Umbilical cord (tissue), 2 donors: ENCODE results near the gene SLF2. TPM values are rescaled to one million over a fixed set of nuclear protein-coding genes. Genes with fewer than 3 reads are reported as not detected.
"Not testable (repeated sequence)": the region's sequence is repeated elsewhere in the genome, so short reads cannot be mapped to it uniquely, and the experiment has no call there.

ENCODE experiments used
- DNase-seq: peaks from one replicate; pipeline ENCODE4 v3.0.0-alpha.2; 2015; ENCODE audit warnings: low spot score
- total RNA-seq: library from RNA; depleted of rRNA; stranded (reverse); fragments of >200 nt; gene quantifications from one replicate; pipeline ENCODE4 v1.2.3, GENCODE V29; 2014; ENCODE audit warnings: low replicate concordance; ENCODE audit not compliant: insufficient read depth

Gene SLF2
- total RNA-seq, 1 donor from 2014 or later, result 59.7 TPM

DNA sequence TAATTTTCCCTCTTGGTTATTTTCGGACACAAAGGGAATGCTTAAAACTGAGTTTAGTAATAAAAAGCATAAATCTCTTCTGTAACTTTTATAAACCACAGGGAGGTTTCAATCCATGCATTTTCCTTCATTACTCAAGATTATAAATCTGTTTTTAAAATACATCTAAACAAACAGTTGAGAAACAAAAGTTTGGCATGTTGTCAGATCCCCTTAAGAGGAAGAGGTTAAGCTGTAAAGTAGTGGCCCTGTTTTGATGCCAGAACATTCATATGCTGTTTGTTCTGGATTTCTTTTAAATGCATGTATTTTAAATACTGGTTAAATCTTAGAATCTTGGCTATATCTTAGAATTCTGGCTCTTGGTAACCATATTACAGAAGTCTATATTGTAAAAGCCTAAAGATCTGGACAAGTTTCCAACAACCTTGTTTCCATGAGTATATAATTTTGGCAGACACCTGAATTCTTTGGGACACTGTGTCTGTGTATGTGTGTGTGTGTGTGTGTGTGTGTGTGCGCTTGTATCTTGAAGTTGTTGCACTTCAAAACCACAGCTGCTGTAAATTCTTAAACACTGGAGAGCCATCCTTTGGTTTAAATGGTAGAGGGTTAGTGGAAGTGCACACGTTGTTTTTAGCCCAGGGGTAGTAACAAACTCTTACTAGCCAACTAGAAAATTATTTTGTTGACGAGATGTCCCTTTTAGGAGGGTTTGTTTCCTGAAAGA lies 49.8 kb downstream of the SLF2 start:
- no peak for DNase-seq

DNA sequence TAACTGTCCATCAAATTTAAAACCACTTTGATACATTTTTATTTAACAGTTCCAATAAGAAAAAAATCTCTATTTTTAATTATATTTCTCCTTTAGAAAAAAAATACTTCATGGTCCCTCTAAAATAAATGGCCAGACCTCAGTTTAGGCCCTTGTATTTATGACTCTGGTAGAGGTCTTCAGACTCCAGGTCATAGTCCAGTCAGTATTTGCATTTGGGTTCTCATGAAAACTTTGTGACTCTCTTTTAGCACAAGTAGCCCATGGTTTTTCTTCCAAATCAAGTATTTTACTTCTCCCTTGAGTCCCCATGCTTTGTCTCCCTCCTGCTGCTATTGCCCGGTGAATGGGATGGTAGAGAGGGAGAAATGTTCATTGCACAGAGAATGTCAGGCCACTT lies 51.1 kb downstream of the SLF2 start:
- DNase-seq, result no peak

DNA sequence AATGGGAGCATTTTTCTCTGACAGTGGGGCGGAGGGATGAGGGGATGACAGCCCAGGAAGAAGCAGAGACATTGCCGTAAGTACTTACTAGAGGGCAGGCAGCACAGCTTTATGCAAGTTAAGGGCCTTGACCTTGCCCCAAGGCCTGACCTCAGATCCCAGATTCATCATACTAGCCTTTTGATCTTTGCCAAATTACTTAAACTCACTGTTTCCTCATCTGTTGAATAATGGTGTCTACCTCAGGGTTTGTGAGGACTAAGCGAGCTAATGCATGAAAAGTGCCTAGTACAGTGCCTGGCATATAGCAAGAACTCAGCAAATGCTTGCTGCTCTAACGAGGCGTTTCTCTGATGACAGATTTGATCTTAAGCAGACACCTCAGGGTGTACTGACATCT lies 53.1 kb downstream of the SLF2 start:
- no peak for DNase-seq

GRCh38 chr10:100966887-100967286 lies 54.1 kb downstream of the SLF2 start:
- no peak for DNase-seq

GRCh38 chr10:100967332-100967731 lies 54.6 kb downstream of the SLF2 start:
- no peak for DNase-seq

GRCh38 chr10:100968062-100968736 lies 55.4 kb downstream of the SLF2 start:
- DNase-seq, result no peak

- no peak for DNase-seq
Measured at GRCh38 chr10:100968863-100969186, 56.1 kb downstream of the SLF2 start.

GRCh38 chr10:100969187-100970075 lies 56.7 kb downstream of the SLF2 start, which contains the start of gene SEMA4G:
Gene SEMA4G, plus strand, starts transcription at chr10:100969504. Its CDS starts 3,409 bp downstream, at chr10:100972913.
- peak; percentile 17 for DNase-seq

GRCh38 chr10:100970076-100970913 lies 57.5 kb downstream of the SLF2 start:
- DNase-seq, result no peak

DNA sequence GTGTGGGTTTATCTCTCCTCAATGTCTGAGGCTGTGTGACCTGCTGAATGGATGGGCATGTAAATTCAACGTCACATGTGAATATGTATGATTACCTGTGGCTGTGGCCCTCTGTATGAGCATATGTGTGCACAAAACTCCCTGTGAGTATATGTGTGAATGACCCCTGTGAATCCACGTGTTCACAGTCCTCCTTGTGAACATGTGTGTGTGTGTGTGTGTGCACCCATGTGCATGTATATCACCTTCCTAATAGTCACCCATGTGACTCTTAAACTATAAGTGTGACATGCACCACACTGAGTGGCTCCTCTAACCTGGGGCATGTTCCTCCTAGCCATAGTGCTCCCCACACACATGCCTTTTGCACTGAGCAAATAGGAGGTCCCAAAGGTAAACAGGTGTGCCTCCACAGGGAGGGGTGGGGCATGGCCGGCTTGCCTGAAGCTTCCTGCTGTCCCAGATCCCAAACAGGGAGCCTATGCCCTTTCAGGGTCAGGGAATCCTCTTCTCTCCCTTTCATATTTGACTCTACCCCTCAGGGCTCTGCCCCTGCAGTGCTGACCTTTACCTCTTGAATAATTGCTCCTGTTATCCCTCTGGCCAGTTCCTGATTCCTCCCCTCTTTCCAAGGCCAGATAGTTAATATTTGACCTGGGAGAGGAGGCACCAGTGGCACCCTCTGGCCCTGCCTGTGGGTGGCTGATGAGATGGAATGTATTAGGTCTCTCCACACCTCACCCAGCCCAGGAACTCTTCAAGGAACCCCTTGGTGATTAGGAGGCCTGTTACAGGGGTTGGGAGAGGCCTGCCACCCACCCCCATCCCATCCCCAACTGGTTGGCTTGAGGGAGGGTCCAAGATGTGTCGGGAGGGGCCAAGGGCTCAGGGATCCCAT lies 58.4 kb downstream of the SLF2 start:
- no peak for DNase-seq

DNA sequence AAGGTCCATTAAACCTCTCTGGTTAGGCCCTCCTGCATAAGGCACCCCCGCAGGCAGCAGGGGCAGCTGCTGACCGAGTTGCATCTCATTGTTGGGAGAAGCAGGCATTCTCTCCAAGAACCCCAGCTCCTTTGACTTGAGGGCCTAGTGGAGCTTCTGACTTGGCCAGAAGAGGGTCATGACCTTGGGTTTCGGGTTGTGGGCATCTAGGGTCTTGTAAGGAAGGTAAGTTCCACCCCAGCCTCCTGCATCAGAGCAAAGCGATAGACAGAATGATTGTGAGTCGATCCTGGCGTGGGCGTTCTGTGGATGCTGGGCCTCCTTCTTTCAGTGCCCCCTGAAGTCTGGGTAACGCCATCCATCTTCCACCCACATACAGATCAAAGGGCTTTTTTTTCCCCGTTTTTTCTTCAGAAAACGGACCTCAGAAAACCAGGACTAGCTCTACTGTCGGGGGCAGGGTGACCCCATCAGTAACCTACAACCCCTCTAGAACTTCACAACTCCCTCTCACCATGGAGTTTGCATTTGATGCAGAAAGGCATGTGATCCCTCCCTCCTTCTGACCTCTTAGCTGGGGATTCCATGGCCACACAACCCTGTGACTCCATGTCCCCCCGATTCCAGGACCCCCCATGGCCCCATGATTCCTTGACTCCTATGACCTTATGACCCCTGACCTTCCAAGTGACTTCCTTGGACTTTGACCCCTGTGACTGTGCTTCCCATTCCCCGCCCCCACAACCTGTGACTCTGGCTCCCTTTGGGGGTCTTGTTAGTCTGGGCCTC lies 59.5 kb downstream of the SLF2 start:
- DNase-seq, result no peak

GRCh38 chr10:100972904-100973535 lies 60.3 kb downstream of the SLF2 start:
- no peak for DNase-seq

DNA sequence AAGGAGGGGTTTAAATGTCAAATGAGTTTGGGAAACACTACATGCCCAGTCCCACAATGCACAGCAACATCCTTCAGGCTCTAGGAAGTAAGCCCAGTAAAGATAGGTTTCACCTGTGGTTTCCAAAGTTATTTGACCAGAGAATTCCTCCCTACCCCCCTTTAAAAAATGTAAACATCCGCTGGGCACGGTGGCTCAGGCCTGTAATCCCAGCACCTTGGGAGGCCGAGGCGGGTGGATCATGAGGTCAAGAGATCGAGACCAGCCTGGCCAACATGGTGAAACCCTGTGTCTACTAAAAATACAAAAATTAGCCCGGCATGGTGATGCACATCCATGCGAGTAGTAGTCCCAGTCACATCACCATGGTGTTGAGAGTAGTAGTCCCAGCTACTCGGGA lies 62.6 kb downstream of the SLF2 start:
- not testable (repeated sequence) for DNase-seq

DNA sequence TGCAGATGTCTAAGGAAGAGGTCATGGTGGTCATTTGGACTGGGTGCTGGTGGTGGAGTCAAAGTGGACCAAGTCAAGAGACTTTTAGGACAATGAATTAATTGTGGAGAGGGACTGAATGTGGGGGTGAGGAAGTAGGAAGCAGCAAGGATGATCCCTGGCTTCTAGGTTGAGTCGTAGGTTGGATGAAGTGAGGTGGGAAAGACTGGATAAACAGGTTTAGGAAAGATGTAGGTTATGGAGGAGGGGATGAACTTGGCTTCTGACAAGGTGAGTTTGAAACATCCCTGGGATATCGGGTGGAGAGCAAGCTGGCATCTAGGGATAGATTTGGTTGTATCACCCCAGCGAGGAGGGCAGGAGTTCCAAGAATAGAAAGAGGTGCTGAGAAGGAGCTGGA lies 64.1 kb downstream of the SLF2 start:
- no peak for DNase-seq

- no peak for DNase-seq
Measured at GRCh38 chr10:100977436-100977835, 64.7 kb downstream of the SLF2 start.

DNA sequence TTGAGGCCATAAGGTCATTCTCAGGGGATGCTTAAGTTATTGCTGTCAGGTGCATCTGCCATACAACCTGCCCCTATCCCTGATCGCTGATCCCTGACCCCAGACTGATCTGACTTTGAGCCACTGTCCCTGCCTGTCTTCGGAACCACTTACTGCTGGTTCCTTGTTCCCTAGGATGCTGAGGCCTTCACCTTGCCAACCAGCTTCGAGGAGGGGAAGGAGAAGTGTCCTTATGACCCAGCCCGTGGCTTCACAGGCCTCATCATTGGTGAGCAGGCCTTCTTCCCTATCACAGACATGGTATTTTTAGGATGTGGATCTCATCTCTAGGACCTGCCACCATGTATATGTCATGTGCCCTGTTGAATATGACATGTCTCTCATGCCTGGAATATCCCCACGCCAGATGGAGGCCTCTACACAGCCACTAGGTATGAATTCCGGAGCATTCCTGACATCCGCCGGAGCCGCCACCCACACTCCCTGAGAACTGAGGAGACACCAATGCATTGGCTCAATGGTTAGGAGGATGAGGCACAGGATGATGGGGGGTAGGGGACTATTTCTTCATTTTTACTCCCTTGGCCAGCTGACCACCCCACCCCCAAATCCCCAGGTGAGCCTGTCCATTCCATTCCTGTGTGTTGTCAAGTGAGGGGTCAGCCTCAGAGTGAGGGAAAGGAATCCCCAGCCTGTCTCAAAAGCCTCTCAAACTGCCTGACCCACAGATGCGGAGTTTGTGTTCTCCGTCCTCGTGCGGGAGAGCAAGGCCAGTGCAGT lies 65.5 kb downstream of the SLF2 start:
- no peak for DNase-seq

DNA sequence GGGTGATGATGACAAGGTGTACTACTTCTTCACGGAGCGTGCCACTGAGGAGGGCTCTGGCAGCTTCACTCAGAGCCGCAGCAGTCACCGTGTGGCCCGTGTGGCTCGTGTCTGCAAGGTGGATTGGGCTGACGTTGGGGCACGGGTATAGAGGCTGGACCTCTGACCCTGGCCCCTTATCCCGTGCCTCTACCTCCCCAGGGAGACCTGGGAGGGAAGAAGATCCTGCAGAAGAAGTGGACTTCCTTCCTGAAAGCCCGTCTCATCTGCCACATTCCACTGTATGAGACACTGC lies 66.1 kb downstream of the SLF2 start:
- DNase-seq, result no peak

DNA sequence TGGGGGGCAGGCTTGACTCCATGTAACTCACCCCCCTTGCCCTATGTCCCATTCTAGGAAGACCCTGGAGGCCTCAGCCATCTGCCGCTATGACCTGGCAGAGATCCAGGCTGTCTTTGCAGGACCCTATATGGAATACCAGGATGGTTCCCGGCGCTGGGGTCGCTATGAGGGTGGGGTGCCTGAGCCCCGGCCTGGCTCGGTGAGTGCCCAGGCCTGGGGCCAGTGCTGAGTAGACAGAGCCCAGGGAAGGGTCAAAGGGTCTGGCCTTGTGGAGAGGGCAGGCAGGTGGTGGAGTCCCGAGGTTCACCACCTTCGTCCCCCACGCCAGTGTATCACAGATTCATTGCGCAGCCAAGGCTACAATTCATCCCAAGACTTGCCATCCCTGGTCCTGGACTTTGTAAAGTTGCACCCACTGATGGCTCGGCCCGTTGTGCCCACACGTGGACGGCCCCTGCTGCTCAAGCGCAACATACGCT lies 67.1 kb downstream of the SLF2 start:
- no peak for DNase-seq
